GM19099 (cell line): ENCODE data around the gene CAST.

ENCODE experiments used
- POLR2A ChIP-seq: IDR thresholded peaks from 3 replicates; pipeline ENCODE4 v1.6.1; 2011; ENCODE audit warnings: low read depth; ENCODE audit not compliant: insufficient read length; ENCODE audit errors: extremely low read depth

Gene CAST

GRCh38 chr5:96680759-96681470 lies 18.7 kb downstream of the CAST start:
- TF ChIP-seq POLR2A, result no peak

- no peak for TF ChIP-seq POLR2A
Observed at GRCh38 chr5:96683392-96683791, 21.2 kb downstream of the CAST start.

GRCh38 chr5:96683810-96684209 lies 21.6 kb downstream of the CAST start:
- TF ChIP-seq POLR2A, result no peak

- TF ChIP-seq POLR2A, result no peak
Observed at GRCh38 chr5:96687080-96687479, 24.9 kb downstream of the CAST start.

- no peak for TF ChIP-seq POLR2A
Observed at GRCh38 chr5:96687812-96688453, 25.8 kb downstream of the CAST start.

- no peak for TF ChIP-seq POLR2A
Observed at GRCh38 chr5:96690861-96691260, 28.7 kb downstream of the CAST start.

GRCh38 chr5:96691503-96692303 lies 29.5 kb downstream of the CAST start:
- TF ChIP-seq POLR2A, result no peak

GRCh38 chr5:96692441-96692840 lies 30.3 kb downstream of the CAST start:
- no peak for TF ChIP-seq POLR2A

GRCh38 chr5:96699186-96699820 lies 37.1 kb downstream of the CAST start:
- no peak for TF ChIP-seq POLR2A

- peak; percentile 28 for TF ChIP-seq POLR2A
Observed at GRCh38 chr5:96702503-96703383, 40.6 kb downstream of the CAST start.

GRCh38 chr5:96703384-96703920 lies 41.3 kb downstream of the CAST start:
- TF ChIP-seq POLR2A, result no peak

- TF ChIP-seq POLR2A, result no peak
Observed at GRCh38 chr5:96703995-96704394, 41.8 kb downstream of the CAST start.

GRCh38 chr5:96706433-96707111 lies 44.4 kb downstream of the CAST start:
- TF ChIP-seq POLR2A, result no peak
